NCI-H524 treated with DMSO at 0.1 percent for 48 hours (cell line): Measurements from ENCODE around the gene SF3A1.

Experiments
- DNase-seq: peaks from one replicate; lab custom pipeline; 2025; lab: John Stamatoyannopoulos, UW

The SF3A1 gene

DNA sequence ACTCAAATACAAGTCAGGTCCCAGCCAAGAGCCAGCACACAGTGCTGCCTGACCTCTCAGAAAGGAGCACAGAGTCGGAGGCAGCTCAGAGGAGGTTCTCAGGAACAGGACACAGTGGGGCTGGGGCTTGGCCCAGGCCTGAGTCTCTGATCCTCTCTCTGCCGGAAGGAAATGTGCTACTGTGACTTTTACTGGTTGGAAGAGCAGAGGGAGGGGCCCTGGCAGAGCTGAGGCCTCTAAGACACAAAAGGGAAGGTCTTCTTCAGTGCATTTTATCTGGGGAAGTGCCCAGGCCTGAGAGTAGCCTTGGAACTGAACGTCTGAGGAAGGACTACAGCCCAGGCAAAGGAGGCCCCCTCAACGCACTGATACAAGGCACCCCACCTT lies 51.2 kb downstream of the SF3A1 start:
- no peak for DNase-seq

DNA sequence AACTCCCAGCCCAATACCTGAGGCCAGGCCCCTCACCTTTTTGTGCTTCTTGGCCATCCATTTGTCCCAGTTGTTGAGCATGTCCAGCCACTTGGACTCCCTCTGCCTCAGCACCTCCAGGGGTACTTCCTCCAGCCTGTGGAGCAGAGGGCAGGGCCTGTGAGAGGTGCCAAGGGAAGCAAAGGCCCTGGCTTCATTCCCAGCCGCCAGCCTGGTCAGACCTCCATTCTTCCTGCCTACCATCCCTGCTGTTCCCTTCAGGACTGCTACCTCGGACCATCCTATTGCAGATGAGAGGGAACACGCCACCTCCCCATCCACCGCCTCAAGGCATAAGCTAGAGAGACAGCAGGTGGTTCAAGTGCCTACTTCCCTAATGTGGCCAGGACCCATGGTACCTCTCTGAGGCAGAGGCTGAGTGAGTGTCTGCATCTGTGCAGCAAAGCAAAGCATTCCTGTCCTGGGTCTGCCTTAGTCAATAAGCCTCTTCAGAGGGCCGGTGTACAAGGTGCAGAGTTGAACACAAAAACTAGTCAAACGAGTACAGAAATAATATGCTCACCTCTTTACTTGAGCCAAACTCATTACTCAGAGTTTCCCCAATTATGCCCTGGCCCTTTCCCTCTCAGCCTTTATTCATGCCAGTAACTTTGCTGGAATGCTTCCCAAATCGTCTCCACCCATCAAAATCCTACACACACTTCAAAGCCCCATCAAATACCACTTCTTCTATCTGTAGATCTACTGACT lies 52.0 kb downstream of the SF3A1 start:
- DNase-seq, result no peak

- no peak for DNase-seq
Measured at GRCh38 chr22:30302810-30303138, 53.9 kb downstream of the SF3A1 start.

DNA sequence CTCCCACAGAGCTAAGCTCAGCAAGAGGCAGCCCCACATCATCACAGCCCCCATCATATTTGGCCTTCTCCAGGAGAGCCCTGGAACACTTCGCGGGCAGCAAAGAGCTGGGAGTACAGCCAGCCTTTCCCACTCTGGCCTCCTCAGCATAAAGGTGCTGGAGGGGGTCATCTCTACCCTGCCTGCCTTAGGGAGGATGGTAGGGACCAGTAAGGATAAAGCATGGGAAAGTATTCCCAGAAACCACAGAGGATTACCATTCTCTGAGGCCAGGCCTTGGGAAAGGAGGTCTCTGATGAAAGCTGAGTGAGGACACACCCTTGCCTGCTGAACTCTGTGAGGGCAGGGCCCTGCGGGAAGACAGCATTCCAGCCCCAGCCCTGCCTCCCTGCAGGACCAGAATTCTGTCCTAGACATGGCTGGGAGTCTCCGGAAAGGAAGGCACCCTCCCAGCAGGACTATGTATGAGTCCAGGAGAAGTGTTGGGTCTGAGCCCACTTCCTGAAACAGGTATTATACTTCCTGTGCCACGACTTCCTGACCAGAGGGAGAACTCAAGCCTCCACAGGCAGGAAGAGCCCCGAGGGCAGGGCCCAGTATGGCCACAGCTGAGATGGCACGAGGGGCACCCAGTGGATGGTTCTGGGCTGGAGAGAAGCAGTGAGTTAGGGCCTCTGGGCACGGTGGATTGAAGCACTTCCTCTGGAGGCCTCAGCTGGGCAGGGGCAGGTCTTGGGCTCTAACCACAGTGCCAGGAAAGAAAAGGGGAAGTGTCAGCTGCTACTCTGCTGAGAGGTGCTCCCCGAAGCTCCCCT lies 54.5 kb downstream of the SF3A1 start:
- no peak for DNase-seq

- no peak for DNase-seq
Measured at GRCh38 chr22:30299322-30299721, 57.4 kb downstream of the SF3A1 start.

- no peak for DNase-seq
Measured at GRCh38 chr22:30297991-30298701, 58.5 kb downstream of the SF3A1 start.

- DNase-seq, result no peak
Measured at GRCh38 chr22:30297276-30297990, 59.3 kb downstream of the SF3A1 start.

DNA sequence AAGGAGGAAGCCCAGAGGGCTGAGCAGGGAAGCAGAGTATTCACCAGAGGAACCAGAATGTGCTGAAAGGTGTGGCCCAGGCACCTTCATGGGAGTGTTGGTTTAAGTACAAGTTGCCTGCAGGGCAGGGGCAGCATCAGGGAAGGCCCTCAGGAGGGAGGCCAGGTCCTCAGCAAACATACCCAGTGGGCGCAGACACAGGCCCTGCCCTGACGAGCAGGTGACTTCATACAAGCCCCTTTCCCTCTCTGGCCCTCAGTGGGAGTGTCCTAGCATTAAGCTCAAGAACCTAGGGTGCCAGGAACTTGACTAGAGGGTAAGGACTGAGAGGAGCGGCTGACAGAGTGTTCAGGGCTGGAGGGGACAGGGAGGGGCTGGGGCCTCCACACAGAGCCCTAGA lies 59.9 kb downstream of the SF3A1 start:
- no peak for DNase-seq

DNA sequence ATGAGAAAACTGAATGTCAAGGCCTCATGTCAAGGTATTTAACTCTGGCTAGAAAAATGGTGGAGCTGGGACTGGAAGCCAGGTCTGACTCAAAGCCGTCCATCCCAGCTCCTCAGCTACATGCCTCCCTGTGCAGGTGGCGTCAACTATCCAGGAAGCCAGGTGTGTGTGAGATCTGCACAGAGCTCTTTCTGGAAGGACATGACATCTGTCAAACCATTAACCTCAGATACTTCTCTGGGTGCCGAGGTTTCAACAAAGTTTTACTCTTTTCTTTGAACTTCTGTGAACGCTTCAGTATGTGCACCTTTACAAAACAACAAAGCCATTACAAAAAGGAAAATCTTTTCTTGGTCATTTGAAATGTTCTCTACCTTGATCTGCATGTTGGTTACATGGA lies 60.4 kb downstream of the SF3A1 start:
- DNase-seq, result no peak

DNA sequence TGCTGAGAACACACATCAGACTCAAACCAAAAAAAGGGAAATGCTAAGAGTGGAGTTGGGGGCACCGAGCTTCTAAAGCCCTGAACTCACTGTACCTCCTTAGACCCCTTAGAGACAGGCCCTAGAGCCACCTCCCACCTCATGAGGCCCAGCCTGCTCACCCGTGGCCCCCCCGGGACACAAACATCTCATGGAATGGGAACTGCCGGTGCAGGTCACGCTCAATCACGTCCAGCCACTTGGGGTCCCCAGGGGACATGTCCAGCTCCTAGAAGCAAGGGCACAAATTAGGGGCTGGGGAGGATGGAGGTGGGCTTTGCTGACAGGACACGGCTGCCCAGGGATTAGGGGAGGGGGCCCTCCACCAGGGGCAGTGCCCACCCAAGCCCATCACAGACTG lies 61.1 kb downstream of the SF3A1 start:
- DNase-seq, result no peak

DNA sequence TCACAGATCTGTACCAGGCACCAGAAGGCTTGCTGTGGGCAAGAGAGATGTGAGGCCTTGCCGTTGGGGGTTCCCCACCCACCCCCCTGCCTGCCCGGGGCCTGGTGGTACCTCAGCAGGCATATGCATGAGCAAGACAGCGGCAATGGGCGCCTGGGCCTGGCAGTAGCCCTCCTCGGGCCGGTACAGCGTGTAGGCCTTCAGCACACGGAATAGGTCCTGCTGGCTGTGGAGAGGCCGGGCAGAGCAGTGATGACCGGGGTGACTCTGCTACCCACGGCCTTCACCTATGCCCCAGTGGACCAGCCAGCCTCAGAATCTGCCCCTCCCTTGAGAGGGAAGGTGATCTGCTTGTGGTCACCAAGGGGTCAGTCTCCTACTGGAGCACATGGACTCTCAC lies 61.9 kb downstream of the SF3A1 start:
- DNase-seq, result no peak

DNA sequence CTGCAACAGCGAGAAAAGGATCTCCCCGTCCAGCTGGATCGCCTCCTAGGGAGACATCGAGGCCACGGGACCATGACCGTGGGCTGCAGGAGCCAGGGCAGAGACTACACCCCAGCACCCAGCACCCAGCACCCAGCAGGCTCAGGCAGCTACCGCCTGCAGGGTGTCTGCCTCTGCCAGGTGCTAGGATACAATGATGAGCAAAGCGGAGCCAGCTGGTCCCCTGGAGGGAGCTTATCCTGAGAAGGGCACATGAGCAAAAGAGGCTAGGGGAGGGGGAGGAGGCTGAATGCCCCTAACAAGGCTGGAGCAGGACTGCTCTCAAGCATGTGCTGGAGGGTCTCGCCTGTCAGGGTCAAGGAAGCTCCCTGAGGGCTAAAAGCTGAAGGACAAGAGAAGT lies 62.6 kb downstream of the SF3A1 start:
- peak; percentile 19 for DNase-seq

DNA sequence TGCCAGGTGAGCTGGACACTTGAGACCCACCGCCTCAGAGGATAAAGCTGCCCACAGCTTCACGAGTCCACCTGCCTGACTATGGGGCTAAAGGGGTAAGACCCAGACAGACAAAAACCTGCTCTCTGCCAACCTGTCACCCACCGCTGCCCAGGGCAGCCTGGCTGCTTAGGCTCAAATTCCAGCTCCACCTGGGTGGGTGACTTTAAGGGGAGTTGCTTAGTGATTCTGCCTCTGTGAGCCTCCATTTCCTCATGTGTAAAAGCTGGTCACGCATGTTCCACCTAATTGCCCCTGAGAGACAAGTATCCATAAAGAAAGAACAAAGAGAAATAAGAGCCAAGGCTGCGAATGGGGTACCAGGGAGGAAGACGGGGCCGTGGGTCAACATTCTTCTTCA lies 63.7 kb downstream of the SF3A1 start:
- DNase-seq, result no peak

GRCh38 chr22:30292069-30292970 lies 64.4 kb downstream of the SF3A1 start:
- DNase-seq, result no peak

DNA sequence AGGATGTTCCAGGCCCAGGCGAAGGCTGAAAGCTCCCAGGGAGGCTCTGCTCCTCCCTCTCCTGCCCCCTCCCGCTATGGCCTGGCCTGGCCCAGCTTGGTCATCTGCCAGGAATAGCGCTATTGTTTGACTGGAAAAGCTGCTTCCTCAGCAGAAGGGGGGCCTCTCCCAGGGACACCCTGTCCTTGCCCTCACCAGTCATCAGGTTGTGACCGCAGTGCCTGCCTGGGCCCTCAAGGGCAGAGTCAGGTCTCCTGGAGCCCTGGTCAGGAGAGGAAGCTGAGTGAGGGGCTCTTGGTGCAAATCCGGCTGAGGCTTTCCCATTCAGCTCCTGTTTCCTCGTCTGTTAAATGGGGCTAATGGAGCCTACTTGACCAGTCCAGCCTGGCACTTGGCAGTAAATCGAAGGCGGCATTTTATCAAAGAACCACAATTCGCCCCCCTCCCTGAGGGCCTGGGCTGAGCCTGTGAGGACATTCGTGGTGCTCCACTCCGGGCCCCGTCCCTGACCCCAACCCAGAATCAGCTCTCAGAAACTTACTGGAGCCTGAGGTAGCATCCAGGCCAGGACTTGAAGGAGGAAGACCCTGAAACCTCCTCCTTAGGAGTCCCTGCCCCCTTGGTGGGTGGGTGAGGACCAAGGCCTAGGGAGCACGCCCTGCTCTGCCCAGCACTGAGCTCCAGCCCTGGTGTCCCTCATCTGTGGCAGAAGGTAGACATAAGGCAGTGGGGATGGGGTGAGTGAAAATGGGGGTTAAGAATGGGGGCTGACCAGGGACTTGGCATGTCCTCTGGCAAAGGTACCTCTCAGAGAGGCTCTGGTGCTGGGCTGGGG lies 65.4 kb downstream of the SF3A1 start:
- DNase-seq, result no peak

- no peak for DNase-seq
Measured at GRCh38 chr22:30290342-30291057, 66.2 kb downstream of the SF3A1 start.

DNA sequence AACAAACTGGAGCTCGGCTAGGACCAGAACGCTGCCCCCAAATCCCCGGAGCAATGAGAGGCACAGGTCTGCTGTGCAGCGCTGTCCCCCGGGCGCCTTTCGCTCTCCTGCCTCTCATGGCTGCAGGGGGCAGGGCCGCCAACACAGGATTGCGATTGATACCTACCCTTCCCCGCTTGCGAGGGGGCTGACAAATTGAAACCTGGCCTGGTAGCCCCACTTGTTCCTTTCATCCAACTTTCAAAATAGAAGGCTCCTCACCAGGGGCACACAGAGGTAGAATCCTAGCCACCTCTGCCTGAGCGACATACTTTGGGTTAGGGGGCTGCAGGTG lies 66.7 kb downstream of the SF3A1 start:
- no peak for DNase-seq

DNA sequence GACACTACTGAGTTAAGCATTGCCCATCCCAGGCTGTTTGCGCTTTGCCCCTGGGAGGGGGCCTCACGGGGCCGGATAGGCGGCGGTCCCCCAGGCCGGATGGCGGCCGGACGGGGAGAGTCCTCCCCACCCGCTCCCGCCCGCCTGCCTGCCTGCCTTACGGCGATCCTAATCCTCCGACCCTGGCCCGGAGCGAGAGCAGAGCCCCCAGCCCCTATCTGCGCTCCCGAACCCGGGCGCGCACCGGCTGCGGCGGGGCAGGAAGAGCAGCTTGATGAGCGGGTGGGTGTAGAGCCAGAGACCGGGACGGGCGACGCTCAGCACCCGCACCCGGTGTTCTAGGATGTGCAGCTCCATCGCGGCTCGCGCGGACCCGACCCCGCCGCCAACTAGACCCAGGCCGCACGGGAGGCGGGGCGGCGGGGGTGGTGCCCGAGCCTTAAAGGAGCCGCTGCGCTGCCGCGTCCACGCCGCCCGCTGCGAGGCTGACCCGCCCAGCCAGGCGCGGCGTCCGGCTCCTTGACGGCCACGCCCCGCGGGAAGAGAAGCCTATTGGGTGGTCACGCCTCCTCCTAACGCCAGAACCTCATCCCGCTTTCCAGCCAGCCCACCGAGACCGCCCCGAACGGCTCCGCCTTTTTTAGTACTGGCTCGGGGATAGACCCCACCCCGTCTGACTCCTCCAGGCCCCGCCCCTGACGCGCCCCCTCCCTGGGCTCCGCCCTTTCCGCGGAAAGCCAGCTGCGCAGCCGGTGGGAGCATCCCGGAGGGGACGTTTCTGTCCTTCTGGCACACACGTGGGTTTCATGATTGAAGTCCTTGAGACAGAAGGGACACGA lies 67.3 kb downstream of the SF3A1 start, which contains the start of gene CASTOR1:
Gene CASTOR1, minus strand, starts transcription at position 365 of the 839 bp plus-strand sequence. Its CDS starts 8 bp downstream, at position 357.
- peak; percentile 83 for DNase-seq
